ENCODE results near the gene ANTKMT.
A peak's percentile ranks its signal among the peaks of the same experiment; 100 is the strongest.

ANTKMT gene

GRCh38 chr16:715477-716199, 5.3 kb upstream of the ANTKMT start:
- no peak for DNase-seq

GRCh38 chr16:716200-716568, 4.8 kb upstream of the ANTKMT start:
- peak; percentile 86 to 89 for DNase-seq

DNA sequence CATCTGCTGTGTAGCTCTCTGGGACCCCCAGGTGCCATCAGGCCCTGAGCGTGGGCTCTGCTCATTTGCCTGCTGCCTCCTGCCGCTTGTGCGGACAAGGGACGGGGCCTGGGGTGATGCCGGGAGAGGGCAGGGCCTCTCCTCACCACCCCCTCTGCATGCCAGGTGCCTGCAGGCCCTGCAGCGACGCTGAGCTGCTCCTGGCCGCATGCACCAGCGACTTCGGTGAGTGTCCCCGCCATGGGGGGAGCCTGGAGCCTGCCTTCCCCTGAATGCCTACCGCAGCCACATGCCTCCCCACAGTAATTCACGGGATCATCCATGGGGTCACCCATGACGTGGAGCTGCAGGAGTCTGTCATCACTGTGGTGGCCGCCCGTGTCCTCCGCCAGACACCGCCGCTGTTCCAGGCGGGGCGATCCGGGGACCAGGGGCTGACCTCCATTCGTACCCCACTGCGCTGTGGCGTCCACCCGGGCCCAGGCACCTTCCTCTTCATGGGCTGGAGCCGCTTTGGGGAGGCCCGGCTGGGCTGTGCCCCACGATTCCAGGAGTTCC, 4.1 kb upstream of the ANTKMT start:
- no peak for DNase-seq

- DNase-seq = no peak
Observed at GRCh38 chr16:717450-718245, 3.3 kb upstream of the ANTKMT start.

DNA sequence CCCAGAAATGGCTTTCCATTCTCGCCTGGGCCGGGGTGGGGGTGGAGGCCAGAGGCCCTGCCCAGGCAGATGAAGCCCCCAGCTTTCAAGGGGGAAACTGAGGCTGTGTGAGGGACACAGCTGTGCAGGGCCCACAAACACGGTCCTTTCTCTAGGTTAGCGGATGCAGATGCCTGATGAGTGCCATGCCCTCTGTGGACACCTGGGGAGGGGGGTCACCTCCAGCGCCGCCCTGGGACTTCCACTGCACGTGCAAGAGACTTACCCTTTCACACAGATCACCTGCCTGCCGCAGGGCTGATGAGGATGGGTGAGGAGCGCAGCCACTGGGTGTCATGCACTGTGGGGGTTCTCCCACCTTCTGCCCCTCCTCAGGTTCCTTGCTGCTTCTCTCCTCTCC, 2.6 kb upstream of the ANTKMT start:
- DNase-seq = no peak

DNA sequence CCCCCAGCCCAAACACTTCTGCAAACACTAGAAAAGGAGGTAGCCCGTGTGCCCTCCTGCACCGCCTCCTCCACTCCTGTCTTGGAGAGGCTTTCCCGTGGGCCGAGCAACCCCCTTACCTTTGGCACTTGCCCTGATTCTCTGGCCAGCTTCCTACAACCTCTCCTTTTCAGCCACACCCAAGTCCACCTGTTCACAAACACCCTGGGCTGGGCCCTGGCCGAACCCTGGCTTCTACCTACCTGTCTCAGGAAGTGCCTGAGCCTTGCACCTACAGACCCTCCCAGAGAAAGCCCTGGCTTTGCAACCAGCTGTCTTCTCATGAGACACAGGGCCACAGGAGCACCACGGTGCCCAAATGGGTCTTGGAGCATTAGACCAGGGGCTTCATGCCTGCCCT, 2.0 kb upstream of the ANTKMT start:
- DNase-seq = no peak

GRCh38 chr16:719815-720446, 1.0 kb upstream of the ANTKMT start:
- DNase-seq = no peak

GRCh38 chr16:720447-720989, 428 bp upstream of the ANTKMT start:
- DNase-seq = peak; percentile 41 to 52

- DNase-seq = no peak
Observed at GRCh38 chr16:721765-722540, 1.0 kb downstream of the ANTKMT start.

GRCh38 chr16:722835-723633, 2.1 kb downstream of the ANTKMT start:
- DNase-seq = no peak

- DNase-seq = no peak
Observed at GRCh38 chr16:723695-724094, 2.7 kb downstream of the ANTKMT start.

GRCh38 chr16:724188-725040, 3.5 kb downstream of the ANTKMT start:
- no peak for DNase-seq

- no peak for DNase-seq
Observed at GRCh38 chr16:725041-725376, 4.1 kb downstream of the ANTKMT start.

DNA sequence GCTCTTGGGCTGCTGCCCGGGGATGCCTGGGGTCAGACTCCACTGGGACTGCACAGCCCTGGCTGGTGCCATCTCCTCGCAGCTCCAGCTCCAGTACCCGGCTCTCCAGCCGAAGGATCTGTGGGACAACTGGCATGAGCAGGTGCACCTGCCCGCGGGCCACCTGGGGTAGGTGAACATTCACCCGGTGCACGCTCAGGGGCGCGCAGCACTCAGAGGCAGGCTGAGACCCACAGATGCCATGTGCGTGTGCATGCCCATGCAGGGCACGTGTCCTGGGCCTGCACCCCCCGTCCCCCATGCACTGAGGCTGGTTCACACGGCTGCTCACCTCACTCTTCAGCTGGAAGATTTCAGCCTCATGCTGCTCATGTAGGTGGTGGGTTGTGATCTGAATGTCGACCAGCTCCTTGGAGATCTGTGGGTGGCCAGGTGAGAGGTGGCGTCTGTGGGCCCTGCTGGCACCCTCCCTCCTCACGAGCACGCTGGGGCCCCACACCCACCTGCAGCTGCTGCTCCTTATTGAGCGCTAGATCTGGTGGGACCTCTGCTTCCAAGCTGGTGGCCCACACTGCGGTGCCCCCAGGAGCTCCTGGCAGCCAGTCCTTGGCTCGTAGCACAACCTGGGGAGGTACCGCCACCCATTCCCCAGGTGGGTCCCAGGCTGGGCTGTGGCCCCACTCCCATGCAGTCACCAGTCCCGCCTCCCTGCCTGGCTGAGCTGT, 4.7 kb downstream of the ANTKMT start:
- DNase-seq = no peak

GRCh38 chr16:726188-726437, 5.2 kb downstream of the ANTKMT start:
- no peak for DNase-seq

- peak; percentile 26 to 58 for DNase-seq
Observed at GRCh38 chr16:726438-727290, 5.7 kb downstream of the ANTKMT start, which contains the start of the genes CCDC78 and HAGHL. CCDC78 (minus strand) TSS chr16:726443; CDS start chr16:726367, 76 bp downstream. HAGHL (plus strand) TSS chr16:727106; CDS start chr16:727510, 404 bp downstream.

- no peak for DNase-seq
Observed at GRCh38 chr16:727291-727977, 6.5 kb downstream of the ANTKMT start.

DNA sequence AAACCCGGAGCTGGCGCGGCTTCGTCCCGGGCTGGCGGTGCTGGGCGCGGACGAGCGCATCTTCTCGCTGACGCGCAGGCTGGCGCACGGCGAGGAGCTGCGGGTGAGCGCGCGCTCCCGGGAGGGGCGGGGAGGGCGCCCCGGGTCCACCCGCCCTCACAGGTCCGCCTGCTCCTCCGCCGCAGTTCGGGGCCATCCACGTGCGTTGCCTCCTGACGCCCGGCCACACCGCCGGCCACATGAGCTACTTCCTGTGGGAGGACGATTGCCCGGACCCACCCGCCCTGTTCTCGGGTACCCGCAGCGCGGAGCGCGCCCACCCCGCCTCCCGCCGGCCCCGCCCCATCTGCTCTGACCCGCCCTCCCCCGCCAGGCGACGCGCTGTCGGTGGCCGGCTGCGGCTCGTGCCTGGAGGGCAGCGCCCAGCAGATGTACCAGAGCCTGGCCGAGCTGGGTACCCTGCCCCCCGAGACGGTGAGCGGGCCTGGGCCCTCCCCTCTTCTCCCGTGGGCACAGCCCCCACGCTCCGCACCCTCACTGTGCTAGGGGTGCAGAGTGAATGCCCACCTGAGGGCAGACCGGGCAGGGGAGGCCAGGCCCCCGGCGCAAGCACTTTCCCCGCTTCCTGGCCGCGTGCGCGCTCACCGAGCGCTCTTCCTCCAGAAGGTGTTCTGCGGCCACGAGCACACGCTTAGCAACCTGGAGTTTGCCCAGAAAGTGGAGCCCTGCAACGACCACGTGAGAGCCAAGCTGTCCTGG, 7.4 kb downstream of the ANTKMT start:
- DNase-seq = peak in 1 of 2 donors; percentile 47
